Body of pancreas (tissue), 4 donors: ENCODE measurements around the gene ASTN2. TPM values are rescaled to one million over a fixed set of nuclear protein-coding genes. Genes with fewer than 3 reads are reported as not detected.

Experiments
- ATAC-seq: fragments of 150-250 bp; one replicate; pipeline ENCODE4 v1.9.1; 2016
- DNase-seq, 4 donors: peaks; one replicate each; pipeline ENCODE4 v3.0.0-alpha.2; 2019
- H3K27ac ChIP-seq, 4 donors: fragments of 200-600 bp; sonication (generic); 1 replicate in 3 of 4; 2 replicates in 1 of 4; pipeline versions ENCODE4 v1.5.1 to v1.6.1; 2016 to 2019; ENCODE audit warnings: mild to moderate bottlenecking in 1 of 4, mixed read lengths in 1 of 4, moderate library complexity in 1 of 4
- H3K27me3 ChIP-seq, 2 donors: fragments of 200-600 bp; sonication (generic); one replicate each; pipeline ENCODE4 v1.6.0; 2016; ENCODE audit warnings: mild to moderate bottlenecking in 1 of 2
- H3K36me3 ChIP-seq, 2 donors: fragments of 200-600 bp; sonication (generic); replicated peaks in 1 of 2; 2 replicates each; pipeline ENCODE4 v1.5.1; 2016; ENCODE audit warnings: low read depth in 2 of 2; ENCODE audit not compliant: insufficient read depth in 1 of 2
- H3K4me1 ChIP-seq: fragments of 200-600 bp; sonication (generic); one replicate; pipeline ENCODE4 v1.6.0; 2016
- H3K4me3 ChIP-seq, 2 donors: fragments of 200-600 bp; sonication (generic); 1 replicate in 1 of 2; 2 replicates in 1 of 2; pipeline ENCODE4 v1.5.1; 2016 to 2019
- H3K9me3 ChIP-seq, 3 donors: fragments of 200-600 bp; sonication (generic); 1 replicate in 2 of 3; 2 replicates in 1 of 3; pipeline ENCODE4 v1.5.1; 2016
- POLR2A ChIP-seq, 3 donors: fragments of 450-650 bp; IDR thresholded peaks; one replicate each; pipeline ENCODE4 v1.6.1; 2016; ENCODE audit warnings: antibody characterized with exemption in 3 of 3, mild to moderate bottlenecking in 2 of 3
- WGBS, 2 donors: methylation state at CpG; one replicate each; pipeline ENCODE4 v1.1.5; 2017; 5-methylcytosine and 5-hydroxymethylcytosine counted together
- intact Hi-C: fragments of 100-400 bp; cut with DNase I; formaldehyde crosslinking; loops from one replicate; pipeline ENCODE4 v1.15.1; 2023
- total RNA-seq, 2 donors: library from RNA; depleted of rRNA; stranded (reverse); fragments of >200 nt; gene quantifications; one replicate each; pipeline ENCODE4 v1.1.0, GENCODE V29; 2016
- TF ChIP-seq, protein P1 (sequence below), 7 experiments: fragments of 450-650 bp in 4 of 7; fragments of 200-600 bp in 3 of 7; sonication (generic) in 3 of 7; IDR thresholded peaks; one replicate each; pipeline ENCODE4 v1.5.1; 2016 to 2019; ENCODE audit warnings: antibody characterized with exemption in 7 of 7

The ASTN2 gene
- total RNA-seq, 2 donors from 2014 or later: 8.2 to 9.6 TPM

DNA sequence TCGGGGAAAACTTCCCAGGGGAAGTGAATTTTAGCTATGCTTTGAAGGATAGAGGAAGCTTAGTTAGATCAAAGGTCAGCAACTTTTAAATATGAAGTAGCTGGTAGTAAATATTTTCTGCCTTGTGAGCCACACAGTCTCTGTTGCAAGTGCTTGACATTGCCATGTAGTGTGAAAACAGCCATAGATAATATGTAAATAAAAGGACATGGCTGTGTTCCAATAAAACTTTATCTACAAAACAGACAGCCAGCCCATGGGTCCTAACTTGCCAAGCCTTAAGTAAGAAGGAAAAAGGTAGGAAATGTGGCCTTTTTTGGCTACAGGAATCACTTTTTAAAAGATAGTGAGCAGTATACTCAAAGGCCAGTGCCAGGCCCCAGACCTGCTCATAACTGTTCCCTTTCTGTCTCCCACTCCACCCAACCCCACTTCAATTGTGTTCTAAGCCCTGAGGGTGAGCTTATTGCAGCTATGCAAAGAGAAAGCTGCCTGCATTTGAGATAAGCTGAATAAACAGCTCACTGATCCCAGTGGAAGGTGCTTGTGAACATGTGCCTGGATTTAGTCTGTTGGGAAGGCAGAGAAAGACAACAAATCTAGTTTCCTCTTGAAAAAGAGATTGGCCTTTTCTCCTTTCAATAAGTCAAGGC lies 840.7 kb downstream of the ASTN2 start:
- peak; percentile 40 to 67 (median 58) for DNase-seq
- intact Hi-C loops: loop anchor here (10.0 kb wide), 2 partner anchors 419 to 979 kb away; partner anchors contain the start of gene PAPPA

DNA sequence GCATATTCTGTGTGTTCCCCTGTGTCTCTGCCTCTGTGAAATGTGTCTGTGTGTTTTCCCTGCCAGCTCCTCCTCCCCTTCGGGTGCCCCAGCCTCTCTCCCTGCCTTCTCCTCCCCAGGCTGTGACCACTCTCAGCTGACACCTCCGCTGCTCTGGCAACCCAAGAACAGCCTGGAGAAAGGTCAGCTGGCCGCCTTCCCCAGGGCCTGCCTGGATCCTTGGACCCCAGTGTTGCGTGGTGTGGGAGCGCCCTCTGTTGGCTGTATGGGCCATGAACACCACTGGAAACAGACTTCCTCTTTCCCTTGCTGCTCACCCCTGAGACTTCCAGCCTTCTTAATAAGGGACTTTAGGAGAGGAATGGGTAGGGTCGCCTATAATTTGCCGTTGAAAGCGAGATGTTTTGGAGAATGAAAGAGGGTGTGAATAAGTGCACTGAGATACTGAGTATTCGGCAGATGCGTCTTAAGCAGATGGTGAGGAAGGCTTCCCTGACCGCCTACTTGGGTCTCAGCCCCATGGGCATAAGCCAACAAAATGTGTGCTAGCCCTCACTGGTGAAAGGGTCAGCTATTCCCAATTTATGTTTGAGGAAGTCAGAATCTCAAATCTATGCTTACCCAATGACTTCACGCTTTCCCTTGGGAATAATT lies 842.6 kb downstream of the ASTN2 start:
- peaks cover 57% of the 10 kb centered on the region for H3K4me1 ChIP-seq
- H3K4me3 ChIP-seq: no peak overlapping the region
- peak overlapping the region in 1 of 4 donors; percentile 15 for H3K27ac ChIP-seq
- peak; percentile 93 to 96 (median 94) for DNase-seq
- TF ChIP-seq, protein P1, sequence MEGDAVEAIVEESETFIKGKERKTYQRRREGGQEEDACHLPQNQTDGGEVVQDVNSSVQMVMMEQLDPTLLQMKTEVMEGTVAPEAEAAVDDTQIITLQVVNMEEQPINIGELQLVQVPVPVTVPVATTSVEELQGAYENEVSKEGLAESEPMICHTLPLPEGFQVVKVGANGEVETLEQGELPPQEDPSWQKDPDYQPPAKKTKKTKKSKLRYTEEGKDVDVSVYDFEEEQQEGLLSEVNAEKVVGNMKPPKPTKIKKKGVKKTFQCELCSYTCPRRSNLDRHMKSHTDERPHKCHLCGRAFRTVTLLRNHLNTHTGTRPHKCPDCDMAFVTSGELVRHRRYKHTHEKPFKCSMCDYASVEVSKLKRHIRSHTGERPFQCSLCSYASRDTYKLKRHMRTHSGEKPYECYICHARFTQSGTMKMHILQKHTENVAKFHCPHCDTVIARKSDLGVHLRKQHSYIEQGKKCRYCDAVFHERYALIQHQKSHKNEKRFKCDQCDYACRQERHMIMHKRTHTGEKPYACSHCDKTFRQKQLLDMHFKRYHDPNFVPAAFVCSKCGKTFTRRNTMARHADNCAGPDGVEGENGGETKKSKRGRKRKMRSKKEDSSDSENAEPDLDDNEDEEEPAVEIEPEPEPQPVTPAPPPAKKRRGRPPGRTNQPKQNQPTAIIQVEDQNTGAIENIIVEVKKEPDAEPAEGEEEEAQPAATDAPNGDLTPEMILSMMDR (IDR thresholded peaks at IDR 0.05): peak; percentile 81 to 97 (median 96)
- TF ChIP-seq POLR2A (IDR thresholded peaks at IDR 0.05): no peak
- 26 to 27% methylated on average over 12 of the region's 12 CpGs for WGBS, 2 donors
- ATAC-seq: peak; percentile 91
- no peaks in the 10 kb centered on the region for H3K27me3 ChIP-seq
- intact Hi-C loops: loop anchor here (10.0 kb wide), 2 partner anchors 417 to 977 kb away; partner anchors contain the start of gene PAPPA
- no peaks in the 10 kb centered on the region for H3K36me3 ChIP-seq
- H3K9me3 ChIP-seq: no peaks in the 10 kb centered on the region

More for the DNA sequence above, 840.7 kb downstream of the ASTN2 start:
- Histone ChIP-seq H3K9me3 (no peaks in the 10 kb centered on the region), H3K36me3 (no peaks in the 10 kb centered on the region), H3K4me1 (peaks cover 49% of the 10 kb centered on the region), H3K27me3 (no peaks in the 10 kb centered on the region), H3K4me3 (no peak overlapping the region), H3K27ac (peak overlapping the region; percentile 20 to 70 (median 58))
- peak; percentile 73 for ATAC-seq
- TF ChIP-seq, protein P1 (IDR thresholded peaks at IDR 0.05): no peak
- TF ChIP-seq POLR2A (IDR thresholded peaks at IDR 0.05): no peak
- WGBS, 2 donors: 13 to 20% methylated on average over 1 of the region's 1 CpG

DNA sequence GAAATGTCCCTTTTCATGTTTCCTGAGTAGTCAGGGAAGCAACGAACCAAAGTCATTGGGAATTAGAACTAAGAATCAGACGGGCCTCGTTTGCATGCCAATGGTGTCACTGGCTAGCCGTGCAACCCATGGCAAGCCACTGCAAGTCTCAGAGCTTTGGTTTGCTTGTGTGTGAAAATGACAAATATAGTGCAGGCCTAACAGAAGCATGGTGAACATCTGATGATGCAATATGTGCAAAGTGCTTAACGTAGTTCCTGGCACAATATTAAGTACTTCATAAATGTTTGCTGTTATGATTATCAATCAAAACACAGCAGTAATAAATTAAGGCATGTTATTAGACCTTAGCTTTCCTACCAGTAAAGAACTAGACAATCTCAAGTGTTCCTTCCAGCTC lies 845.7 kb downstream of the ASTN2 start:
- ATAC-seq: no peak
- no peak for DNase-seq
- no peak overlapping the region for H3K4me3 ChIP-seq
- no peaks in the 10 kb centered on the region for H3K27me3 ChIP-seq
- intact Hi-C loops: loop anchor here (10.0 kb wide), 1 partner anchor 74 kb away; no protein-coding TSS in a partner anchor
- H3K27ac ChIP-seq: no peak overlapping the region
- H3K4me1 ChIP-seq: peaks cover 63% of the 10 kb centered on the region
- WGBS, 2 donors: 76 to 82% methylated on average over 5 of the region's 5 CpGs
- H3K36me3 ChIP-seq: no peaks in the 10 kb centered on the region
- TF ChIP-seq POLR2A (IDR thresholded peaks at IDR 0.05): no peak
- TF ChIP-seq, protein P1 (IDR thresholded peaks at IDR 0.05): no peak
- no peaks in the 10 kb centered on the region for H3K9me3 ChIP-seq

DNA sequence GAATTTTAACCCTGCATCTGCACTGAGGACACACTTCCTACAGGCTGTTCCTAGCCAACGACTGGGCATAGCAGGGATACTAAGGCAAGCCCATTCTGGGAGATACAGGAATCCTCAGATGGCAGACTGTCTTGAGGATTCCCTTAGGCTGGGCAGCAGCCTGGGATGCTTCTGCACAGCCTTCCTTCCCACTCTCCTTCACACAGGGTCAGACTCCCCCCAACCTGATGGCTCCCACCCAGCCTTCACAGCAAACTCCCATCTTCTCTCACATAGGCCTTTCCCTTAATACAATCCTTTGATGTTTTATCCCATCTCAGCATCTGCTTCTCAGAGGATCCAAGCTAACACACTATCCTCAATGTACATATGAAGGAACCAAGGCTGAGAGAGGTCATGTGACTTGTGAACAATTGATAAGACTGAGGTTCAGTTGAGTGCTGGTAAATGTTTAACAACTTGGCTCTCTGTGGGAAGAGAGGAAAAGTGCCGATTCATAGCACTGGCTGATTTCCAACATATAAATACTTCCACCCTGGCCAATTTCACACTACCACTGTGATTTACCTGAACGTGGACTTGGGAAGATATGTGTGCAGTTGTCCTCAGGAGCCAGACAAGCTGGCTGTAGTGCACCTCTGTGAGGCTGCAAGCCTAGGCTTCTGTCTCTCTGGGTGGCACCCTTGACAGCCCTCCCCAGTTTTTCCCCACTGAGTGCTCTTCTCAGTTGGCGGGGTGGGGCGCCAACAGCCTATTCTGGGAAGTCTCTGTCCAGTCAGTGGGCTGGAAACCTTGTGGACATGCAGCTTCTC lies 848.0 kb downstream of the ASTN2 start:
- Histone ChIP-seq H3K4me1 (peaks cover 45% of the 10 kb centered on the region), H3K36me3 (no peaks in the 10 kb centered on the region), H3K27ac (peak overlapping the region; percentile 11 to 68 (median 52)), H3K27me3 (no peaks in the 10 kb centered on the region), H3K9me3 (no peaks in the 10 kb centered on the region), H3K4me3 (no peak overlapping the region)
- ATAC-seq (peak; percentile 94), DNase-seq (peak; percentile 41 to 74 (median 59))
- WGBS, 2 donors: 50 to 55% methylated on average over 5 of the region's 5 CpGs
- intact Hi-C loops: loop anchor here (10.0 kb wide), 1 partner anchor 72 kb away; no protein-coding TSS in a partner anchor
- TF ChIP-seq, protein P1 (IDR thresholded peaks at IDR 0.05): no peak
- TF ChIP-seq POLR2A (IDR thresholded peaks at IDR 0.05): peak in 1 of 3 donors; percentile 26
